Neutrophil (primary cell): ENCODE data around the gene ACBD7.

Experiments
- H3K27ac ChIP-seq: fragments of 200-600 bp; sonication (generic); 2 replicates; pipeline ENCODE4 v1.5.1; 2016; ENCODE audit warnings: mild to moderate bottlenecking, moderate library complexity
- H3K27me3 ChIP-seq: fragments of 200-600 bp; sonication (generic); 2 replicates; pipeline ENCODE4 v1.6.0; 2016; ENCODE audit warnings: mild to moderate bottlenecking
- H3K36me3 ChIP-seq: fragments of 200-600 bp; sonication (generic); 2 replicates; pipeline ENCODE4 v1.5.1; 2017
- H3K4me1 ChIP-seq, 2 experiments: fragments of 200-600 bp in 1 of 2; sonication (generic) in 1 of 2; 1 replicate in 1 of 2; 2 replicates in 1 of 2; pipeline versions ENCODE4 v1.5.1 to v1.6.1; 2013 to 2016; ENCODE audit warnings: low read depth in 1 of 2, low read length in 1 of 2, mild to moderate bottlenecking in 1 of 2, moderate library complexity in 1 of 2; ENCODE audit not compliant: control insufficient read depth in 1 of 2, insufficient read depth in 1 of 2
- H3K4me3 ChIP-seq, 2 experiments: fragments of 200-600 bp in 1 of 2; sonication (generic) in 1 of 2; 1 replicate in 1 of 2; 2 replicates in 1 of 2; pipeline ENCODE4 v1.5.1; 2013 to 2016; ENCODE audit warnings: low read depth in 1 of 2, low read length in 1 of 2, mild to moderate bottlenecking in 1 of 2, moderate library complexity in 1 of 2
- H3K9me3 ChIP-seq: fragments of 200-600 bp; sonication (generic); 2 replicates; pipeline ENCODE4 v1.5.1; 2016
- CTCF ChIP-seq: fragments of 200-600 bp; sonication (generic); IDR thresholded peaks from 2 replicates; pipeline ENCODE4 v1.5.1; 2016; ENCODE audit warnings: antibody characterized with exemption

Gene ACBD7

GRCh38 chr10:15106352-15107013 is 17.9 kb upstream of the ACBD7 start:
- peak; percentile 91 for TF ChIP-seq CTCF
- Histone ChIP-seq H3K27ac (no peak overlapping the region), H3K36me3 (peaks cover 33% of the 10 kb centered on the region), H3K27me3 (no peaks in the 10 kb centered on the region), H3K4me1 (no peaks in the 10 kb centered on the region), H3K4me3 (no peak overlapping the region), H3K9me3 (no peaks in the 10 kb centered on the region)

- Histone ChIP-seq H3K27ac (no peak overlapping the region), H3K27me3 (no peaks in the 10 kb centered on the region), H3K9me3 (no peaks in the 10 kb centered on the region), H3K4me1 (peaks cover 0 to under 1% of the 10 kb centered on the region in 2 experiments), H3K36me3 (peaks cover 39% of the 10 kb centered on the region), H3K4me3 (no peak overlapping the region)
- TF ChIP-seq CTCF = no peak
These were observed 14.9 kb upstream of the ACBD7 start for GRCh38 chr10:15103513-15103912.

GRCh38 chr10:15099886-15100285 is 11.3 kb upstream of the ACBD7 start:
- Histone ChIP-seq H3K4me1 (peaks cover 16 to 19% of the 10 kb centered on the region in 2 experiments), H3K9me3 (no peaks in the 10 kb centered on the region), H3K27me3 (peaks cover 7% of the 10 kb centered on the region), H3K36me3 (peaks cover 35% of the 10 kb centered on the region), H3K4me3 (no peak overlapping the region), H3K27ac (no peak overlapping the region)
- TF ChIP-seq CTCF = no peak

GRCh38 chr10:15097011-15097812 is 8.6 kb upstream of the ACBD7 start, which contains the start of gene RPP38:
Gene RPP38 (plus strand): TSS chr10:15097355. CDS start chr10:15103315, 5,960 bp downstream.
- peaks cover 9% of the 10 kb centered on the region for H3K36me3 ChIP-seq
- H3K4me3 ChIP-seq = peak within 1 kb of the TSS; percentile 84 to 98
- peaks cover 11% of the 10 kb centered on the region for H3K27me3 ChIP-seq
- peak; percentile 12 for TF ChIP-seq CTCF
- peak within 1 kb of the TSS; percentile 95 for H3K27ac ChIP-seq
- H3K9me3 ChIP-seq = no peaks in the 10 kb centered on the region
- peaks cover 16 to 19% of the 10 kb centered on the region in 2 experiments for H3K4me1 ChIP-seq

- peaks cover 16 to 19% of the 10 kb centered on the region in 2 experiments for H3K4me1 ChIP-seq
These were observed 8.1 kb upstream of the ACBD7 start for GRCh38 chr10:15096661-15097010.

More at GRCh38 chr10:15096661-15097010, 8.1 kb upstream of the ACBD7 start:
- TF ChIP-seq CTCF = no peak
- H3K27ac ChIP-seq = peak overlapping the region; percentile 95
- peak overlapping the region; percentile 84 to 98 for H3K4me3 ChIP-seq
- no peaks in the 10 kb centered on the region for H3K9me3 ChIP-seq
- peaks cover 11% of the 10 kb centered on the region for H3K27me3 ChIP-seq
- peaks cover 7% of the 10 kb centered on the region for H3K36me3 ChIP-seq
